ENCODE measurements around the gene APOO.

GRCh38 chrX:23954396-23954795, 46.7 kb upstream of the APOO start:
- TF ChIP-seq CTCF (IDR thresholded peaks at IDR 0.05) (no peak), ZFX (IDR thresholded peaks at IDR 0.05; ENCODE audit: borderline replicate concordance) (no peak)
